Activated T-helper 1 cell treated with Interleukin-2 at 50 U/mL for 16 hours (primary cell): ENCODE measurements around the gene KIAA1671.

Experiments used
- DNase-seq: peaks from one replicate; pipeline ENCODE4 v3.0.0-alpha.2; 2020; ENCODE audit warnings: low read depth

Gene KIAA1671

DNA sequence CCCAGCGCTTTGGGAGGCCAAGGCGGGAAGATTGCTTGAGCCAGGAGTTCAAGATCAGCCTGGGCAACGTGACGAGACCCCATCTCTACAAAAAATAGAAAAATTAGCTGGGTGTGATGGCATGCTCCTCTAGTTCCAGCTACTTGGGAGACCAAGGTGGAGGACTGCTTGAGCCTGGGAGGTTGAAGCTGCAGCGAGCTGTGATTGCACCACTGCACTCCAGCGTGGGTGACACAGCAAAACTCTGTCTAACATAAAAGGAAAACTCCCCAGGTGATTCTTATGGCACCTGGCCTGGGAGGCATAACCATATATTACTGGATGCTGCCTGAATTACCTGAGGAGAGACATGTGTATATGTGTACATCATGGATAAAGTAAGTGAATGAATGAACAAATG is 29.1 kb downstream of the KIAA1671 start:
- no peak for DNase-seq

DNA sequence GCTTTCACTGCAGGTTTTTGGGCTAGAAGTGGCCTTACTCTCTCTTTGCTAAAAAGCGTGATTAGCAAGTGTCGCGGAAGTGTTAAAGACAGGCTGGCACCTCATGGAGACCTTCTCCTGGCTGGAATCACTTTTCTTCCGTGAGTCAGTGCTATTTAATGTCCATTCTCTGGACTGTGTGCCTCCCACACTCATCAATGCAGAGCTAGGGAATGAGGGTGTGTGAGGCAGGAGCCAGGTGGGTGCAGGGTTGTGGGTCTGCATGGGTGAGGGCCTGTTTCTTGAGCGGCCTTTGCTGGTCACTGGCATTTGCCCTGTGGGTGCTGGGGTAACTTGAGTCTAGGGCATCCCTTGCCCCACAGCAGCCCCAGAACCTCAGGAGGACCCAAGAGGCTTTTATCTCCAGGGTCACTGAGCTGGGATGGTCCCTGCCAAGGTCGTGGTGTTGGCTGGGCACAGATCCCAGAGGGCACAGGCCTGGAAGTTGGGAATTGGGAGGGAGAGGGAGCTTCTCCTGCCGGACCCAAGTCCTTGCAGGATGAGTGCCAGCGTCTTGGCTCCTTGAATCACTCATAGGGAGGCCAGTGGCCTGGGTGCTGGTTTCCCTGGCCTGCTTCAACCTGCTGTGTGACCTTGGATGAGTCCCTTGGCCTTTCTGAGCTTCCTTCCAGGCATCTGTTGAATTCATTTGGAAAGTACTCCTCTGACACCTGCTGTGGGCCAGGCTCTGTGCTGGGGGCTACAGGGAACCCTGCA is 30.0 kb downstream of the KIAA1671 start:
- DNase-seq = no peak

DNA sequence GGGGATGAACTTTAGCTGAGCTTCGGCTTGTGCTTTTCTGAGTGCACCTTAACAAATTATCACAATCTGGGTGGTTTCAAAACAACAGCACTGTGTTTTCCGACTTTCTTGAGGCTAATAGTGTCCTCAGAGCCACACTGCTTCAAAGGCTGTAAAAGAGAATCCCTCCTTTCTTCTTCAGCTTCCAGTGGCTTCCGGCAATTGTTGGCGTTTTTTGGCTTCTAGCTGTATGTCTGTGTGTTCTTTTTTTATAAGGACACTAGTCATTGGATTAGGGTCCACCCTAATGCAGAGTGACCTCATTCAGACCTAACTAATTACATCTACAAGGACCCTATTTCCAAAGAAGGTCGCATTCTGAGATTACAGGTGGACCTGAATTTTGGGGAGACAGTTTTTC is 30.6 kb downstream of the KIAA1671 start:
- no peak for DNase-seq

GRCh38 chr22:24984122-24984521 is 31.6 kb downstream of the KIAA1671 start:
- no peak for DNase-seq

DNA sequence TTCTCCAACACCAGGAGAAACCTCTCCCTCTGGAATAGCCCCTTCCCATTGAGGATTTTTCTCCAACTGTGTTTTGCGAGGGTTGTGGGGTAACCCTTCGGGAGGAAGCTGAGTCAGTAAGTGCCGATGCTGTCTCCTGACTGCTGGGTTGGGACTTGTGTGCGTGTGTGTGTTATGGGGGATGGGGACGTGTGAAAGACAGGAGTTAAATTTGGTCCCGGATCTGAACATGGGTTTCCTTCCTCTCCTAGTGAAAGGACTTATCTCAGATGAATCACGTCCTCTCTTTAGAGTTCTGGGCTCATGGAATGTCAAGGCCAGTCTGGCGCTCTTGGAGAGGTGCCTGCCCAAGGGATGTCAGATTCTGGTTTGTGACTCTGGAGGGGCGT is 33.3 kb downstream of the KIAA1671 start:
- no peak for DNase-seq

DNA sequence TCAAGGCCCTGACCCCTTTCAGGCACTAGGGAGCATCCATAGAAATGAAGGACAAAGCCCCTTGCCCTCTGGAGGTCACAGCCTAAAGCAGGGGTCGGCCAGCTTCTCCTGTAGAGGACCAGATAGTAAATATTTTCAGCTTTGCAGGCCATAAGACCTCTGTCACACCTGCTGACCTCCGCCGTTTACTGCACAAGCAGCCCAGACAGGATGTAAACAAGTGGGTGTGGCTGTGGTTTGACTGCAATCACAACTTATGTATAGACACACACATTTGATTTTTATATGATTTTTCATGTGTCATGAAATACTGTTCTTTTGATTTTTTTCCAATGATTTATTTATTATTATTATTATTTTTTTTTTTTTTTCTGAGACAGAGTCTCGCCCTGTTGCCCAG is 34.3 kb downstream of the KIAA1671 start:
- no peak for DNase-seq

GRCh38 chr22:24989135-24989534 is 36.6 kb downstream of the KIAA1671 start:
- DNase-seq = no peak

DNA sequence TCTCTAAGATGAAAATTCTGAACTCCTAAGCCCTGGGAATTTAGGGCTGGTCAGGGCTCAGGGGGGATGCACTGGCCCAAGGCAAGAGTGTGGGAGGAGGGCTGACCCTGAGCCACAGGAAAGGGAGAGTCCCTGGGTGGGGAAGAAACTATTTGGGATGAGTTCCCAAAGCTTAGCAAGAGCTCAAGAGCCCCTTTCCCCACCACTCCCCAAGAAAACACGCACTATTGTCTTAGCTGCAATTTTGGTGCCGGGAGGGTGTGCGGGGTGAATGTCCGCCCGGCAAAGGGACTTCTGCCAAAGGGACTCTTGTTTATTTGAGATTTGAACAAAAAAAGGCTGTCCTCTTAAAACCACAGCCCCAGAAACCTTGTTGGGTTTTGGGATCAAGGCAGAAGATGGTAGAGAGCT is 37.0 kb downstream of the KIAA1671 start:
- no peak for DNase-seq

DNA sequence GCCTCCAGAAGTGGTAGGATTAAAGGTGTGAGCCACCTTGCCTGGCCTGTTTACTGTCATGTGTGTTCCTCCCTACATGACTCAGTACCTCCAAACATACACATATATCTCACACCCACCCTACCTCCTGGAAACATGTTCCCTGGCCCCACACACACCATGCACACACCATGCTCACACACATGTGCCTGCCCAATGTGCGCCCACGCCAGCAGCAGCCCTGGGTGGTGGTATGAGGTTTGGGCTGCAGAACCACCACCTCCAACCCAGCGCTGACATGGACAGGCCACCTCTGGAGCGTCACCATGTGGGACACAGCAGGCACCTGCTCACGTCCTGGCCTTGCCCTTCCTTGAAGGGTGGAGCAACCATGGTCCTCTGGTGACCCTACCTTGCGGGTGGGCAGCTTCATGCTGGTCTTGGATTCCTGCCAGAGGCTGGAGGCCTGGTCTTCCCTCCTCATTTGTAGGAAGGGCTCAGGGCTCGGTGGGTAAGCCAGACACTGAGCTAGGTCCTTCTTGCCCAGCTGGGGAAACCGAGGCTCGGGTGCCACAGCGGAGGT is 37.9 kb downstream of the KIAA1671 start:
- no peak for DNase-seq

DNA sequence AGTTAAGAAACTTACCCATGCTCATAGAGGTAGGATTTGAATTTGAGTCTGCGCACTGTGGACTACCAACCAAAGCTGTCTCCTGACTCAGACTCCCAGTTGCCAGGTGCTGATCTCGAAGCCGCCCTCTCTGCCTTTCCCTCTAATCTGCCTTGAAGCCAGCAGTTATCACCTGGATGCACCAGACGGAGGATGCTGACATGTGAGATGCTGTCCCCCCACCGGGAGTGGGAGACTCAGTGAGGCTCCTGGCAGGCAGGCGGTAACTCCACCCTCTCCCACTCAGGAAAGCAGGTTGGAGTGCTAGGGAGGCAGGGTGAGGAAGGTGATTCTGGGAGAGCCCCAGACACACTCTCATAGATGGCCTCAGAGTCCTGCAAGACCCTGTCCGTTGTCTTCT is 40.4 kb downstream of the KIAA1671 start:
- no peak for DNase-seq

DNA sequence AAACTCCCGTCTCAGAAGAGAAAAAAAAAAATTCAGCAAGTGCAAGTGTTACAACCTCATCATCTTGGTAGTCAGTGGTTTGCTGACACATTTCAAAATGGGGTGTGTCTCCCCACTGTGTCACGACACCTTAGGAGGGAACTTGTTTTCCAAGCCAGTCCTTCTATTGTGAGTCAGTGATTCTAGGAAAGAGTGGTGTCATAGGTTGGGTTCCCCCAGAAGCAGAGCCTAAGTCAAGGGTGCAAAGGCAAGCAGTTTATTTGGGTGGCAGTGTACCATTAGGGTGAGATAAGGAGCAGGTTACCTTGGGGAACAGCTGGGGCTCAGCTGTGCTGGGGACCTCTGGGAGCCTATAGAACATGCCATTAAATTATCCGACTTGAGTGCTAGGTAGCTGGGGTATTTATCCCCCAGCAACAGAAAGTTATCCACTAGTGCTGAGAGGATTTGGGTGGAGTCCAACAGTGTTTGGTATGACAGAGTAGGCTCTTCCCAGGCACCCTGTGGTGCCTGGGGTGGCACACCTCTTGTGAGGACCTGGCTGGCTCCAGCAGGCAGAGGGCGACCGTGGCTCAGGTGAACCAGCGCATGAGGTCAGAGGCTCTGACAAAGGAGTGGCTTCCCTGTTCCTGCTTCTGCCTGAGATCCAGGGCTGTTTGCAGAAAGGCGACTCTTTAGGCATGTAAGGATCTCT is 41.7 kb downstream of the KIAA1671 start:
- DNase-seq = no peak

GRCh38 chr22:24995649-24996180 is 43.2 kb downstream of the KIAA1671 start:
- no peak for DNase-seq

GRCh38 chr22:24996420-24996952 is 44.0 kb downstream of the KIAA1671 start:
- no peak for DNase-seq

DNA sequence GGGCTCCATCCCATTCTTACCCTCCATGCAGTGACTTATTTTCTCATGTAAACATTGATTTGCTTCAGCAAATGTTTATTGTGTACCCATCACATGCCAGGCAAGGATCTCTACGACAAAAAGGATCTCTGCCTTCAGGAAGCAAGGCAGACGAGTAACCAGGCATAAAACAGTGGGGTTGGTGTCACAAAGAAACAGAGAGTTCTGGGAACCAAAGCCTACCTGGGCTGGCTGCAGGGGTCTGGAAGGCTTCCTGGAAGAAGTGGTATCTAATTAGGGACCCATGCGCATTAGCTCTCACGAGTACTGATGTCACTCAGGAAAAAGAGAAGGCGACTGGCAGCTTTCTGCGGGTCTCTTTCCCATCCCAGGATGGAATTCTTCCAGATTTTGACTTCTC is 44.5 kb downstream of the KIAA1671 start:
- no peak for DNase-seq

DNA sequence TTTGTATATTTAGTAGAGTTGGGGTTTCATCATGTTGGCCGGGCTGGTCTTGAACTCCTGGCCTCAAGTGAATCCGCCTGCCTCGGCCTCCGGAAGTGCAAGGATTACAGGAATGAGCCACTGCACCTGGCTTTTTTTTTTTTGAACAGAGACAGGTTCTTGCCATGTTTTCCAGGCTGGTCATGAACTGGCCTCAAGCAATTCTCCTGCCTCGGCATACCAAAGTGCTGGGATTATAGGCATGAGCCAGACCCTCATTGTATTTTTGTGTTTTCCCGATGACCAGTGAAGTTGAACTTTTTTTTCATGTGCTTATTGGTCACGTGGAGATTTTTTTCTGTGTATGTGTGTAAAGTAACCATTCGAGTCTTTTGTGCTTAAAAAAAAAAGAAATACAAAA is 48.2 kb downstream of the KIAA1671 start:
- DNase-seq = no peak

DNA sequence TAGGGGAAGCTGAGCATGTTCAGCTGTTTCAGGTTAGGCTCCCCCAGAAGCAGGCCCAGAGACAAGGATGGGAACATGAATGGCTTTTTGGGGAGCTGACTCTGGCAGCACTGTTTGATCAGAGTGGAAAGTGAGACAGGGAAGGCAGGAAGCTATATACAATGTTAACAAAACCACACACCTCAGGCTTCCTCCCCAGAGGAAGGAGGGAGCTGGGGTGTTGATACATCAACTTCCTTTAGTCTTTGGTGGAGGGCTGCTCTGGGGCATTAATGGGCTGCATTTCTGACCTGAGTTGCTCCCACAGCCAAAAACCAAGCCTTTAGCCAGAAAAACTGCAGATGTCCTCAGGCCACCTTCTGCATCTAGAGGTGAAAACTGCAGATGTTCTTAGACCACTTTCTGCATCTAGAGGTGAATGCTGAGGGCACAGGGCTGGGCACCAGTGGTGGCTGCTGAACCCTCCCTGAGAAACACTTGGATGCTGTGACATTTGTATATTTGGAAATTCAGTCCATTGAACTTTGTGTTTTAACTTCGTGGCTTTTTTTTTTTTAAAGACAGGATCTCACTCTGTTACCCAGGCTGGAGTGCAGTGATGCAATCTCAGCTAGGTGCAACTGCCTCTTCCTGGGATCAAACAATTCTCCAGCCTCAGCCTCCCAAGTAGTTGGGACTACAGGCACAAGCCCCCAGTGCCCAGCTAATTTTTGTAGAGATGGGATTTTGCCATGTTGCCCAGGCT is 49.9 kb downstream of the KIAA1671 start:
- DNase-seq = no peak

DNA sequence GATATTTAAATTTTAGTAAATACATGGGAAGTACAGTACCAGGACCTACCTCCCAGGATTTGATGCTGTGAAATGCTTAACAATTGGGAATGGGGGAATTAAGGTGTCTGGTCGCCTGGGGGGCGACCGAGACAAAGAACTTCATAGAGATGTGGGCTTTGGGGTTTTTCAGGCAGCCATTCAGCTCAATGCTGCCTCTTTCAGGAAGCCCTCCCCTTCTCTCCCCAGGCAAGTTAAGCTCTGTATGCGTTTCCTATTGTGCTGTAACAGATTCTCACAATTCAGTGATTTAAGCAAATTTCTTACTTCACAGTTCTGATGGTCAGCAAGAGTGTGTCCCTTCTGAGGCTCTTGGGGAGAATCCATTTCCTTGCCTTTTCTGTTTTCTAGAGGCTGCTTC is 53.8 kb downstream of the KIAA1671 start:
- no peak for DNase-seq

DNA sequence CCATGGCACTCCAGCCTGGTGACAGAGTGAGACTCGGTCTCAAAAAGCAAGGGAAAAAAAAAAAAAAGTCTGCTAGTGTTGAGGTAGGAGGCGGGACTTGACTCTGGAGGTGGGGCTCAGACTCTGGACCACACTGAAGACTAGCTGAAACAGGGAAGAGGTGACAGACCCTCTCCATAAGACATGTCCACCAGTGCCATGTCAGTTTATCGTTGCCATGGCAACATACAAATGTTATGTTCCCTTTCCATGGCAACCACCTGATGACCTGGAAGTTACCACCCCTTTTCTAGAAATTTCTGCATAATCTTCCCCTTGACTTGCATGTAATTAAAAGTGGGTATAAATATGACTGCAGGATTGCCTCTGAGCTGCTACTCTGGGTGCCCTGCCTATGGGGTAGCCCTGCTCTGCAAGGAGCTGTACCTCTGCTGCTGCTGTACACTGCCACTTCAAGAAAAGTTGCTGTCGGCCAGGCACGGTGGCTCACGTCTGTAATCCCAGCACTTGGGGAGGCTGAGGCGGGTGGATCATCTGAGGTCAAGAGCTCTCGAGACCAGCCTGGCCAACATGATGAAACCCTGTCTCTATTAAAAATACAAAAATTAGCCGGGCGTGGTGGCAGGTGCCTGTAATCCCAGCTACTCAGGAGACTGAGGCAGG is 55.1 kb downstream of the KIAA1671 start:
- DNase-seq = no peak

DNA sequence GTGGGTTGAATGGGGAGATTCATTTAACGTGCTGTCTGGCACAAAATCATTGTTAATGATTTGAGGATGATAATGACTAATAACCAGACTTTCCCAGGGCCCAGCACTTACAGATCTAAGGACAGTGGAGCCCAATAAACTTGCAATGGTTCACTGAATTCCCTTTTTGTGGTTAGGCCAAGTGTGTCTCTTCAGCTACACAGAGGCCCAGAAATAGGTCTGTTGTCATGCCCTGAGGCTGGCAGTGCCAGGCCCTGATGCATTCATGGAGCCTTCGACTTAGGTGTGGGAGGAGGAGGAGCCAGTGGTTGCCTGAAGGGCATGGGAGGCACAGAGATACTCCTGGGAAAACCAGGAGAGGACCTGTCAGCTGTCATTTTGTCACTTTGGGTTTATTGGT is 56.1 kb downstream of the KIAA1671 start:
- DNase-seq = no peak

DNA sequence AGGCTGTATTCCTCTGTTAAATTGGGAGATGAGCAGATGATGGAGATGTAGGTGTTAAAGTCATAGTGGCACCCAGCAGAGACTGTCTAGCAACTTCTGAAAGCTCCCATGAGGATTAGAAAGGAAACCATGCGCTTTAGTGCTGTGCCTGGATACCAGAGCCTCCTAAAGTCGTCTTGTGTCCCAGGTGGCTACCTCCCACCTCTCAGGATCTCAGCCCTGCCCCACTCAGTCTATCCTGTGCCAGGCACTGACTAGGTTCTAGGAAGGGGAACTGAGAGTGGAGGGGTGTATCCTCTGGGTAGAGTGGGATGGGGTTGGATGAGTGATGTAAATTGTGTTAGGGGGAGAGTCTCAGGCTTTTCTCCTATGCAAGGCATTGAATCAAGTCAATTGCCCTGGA is 60.2 kb downstream of the KIAA1671 start:
- no peak for DNase-seq

DNA sequence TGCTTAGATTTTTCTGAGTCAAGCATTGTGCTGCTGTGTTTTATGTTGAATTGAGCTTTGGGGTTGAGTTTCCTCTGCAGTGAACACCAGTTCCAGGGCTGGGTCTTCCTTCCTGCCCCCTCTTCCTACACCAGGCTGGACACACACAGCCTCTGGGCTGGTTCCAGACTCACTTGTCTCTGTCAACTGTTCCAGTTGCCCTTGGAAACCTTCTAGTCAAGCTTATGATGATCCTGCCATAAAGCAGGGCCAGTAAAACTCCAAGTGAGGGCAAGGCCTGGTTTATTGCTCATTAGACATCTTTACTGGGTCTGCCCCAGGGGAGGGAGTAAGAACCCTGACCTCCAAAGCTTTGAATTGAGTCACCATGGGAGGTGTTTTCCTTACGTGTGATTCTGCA is 61.1 kb downstream of the KIAA1671 start:
- no peak for DNase-seq
